ENCODE data around the gene FARP2.

DNA sequence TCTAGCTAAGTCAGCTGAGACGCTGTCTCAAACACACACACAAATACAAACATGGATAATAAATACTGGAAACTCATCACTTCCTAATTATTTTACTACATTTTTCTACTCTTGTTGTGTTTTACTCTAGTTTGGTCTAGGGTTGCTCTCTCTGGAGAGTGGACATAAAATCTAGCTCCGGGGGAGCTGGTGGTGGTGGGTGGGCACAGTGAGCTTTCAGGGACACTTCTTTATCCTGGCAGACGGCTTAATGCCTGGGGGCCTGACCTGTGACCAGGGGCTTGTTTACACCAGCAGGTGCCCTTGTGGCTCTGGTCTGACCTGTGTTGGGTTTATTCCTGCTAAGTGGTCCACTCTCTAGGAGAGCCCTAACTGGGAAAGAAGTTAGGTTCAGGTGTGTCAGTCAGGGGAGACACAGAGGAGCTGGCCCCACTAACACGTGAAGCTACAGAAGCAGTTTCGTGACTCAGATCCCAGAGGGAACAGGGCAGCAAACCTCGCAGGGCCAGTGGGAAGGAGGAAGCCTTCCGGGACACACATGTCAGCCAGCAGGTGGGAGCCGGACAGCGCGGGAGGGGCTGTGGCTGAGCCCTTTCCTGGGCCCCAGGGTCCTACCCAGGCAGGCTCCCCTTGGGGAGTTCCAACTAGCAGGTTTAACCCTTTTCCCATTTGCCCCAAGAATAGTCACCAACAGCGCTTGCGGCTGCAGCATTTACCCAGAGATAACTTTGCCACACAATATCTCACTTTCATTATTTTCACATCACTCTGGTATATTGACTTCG lies 180.0 kb downstream of the FARP2 start:
- no peak for TF ChIP-seq POLR2A (IDR thresholded peaks at IDR 0.05)
- TF ChIP-seq, protein P1, sequence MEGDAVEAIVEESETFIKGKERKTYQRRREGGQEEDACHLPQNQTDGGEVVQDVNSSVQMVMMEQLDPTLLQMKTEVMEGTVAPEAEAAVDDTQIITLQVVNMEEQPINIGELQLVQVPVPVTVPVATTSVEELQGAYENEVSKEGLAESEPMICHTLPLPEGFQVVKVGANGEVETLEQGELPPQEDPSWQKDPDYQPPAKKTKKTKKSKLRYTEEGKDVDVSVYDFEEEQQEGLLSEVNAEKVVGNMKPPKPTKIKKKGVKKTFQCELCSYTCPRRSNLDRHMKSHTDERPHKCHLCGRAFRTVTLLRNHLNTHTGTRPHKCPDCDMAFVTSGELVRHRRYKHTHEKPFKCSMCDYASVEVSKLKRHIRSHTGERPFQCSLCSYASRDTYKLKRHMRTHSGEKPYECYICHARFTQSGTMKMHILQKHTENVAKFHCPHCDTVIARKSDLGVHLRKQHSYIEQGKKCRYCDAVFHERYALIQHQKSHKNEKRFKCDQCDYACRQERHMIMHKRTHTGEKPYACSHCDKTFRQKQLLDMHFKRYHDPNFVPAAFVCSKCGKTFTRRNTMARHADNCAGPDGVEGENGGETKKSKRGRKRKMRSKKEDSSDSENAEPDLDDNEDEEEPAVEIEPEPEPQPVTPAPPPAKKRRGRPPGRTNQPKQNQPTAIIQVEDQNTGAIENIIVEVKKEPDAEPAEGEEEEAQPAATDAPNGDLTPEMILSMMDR (IDR thresholded peaks at IDR 0.05), result no peak

Measured in heart left ventricle (tissue), 13 donors.